Inferior parietal cortex (tissue), 1 donor: ENCODE results near the gene XCR1.
"Not testable (repeated sequence)": the region's sequence is repeated elsewhere in the genome, so short reads cannot be mapped to it uniquely, and the experiment has no call there.

Experiments used
- DNase-seq: peaks from one replicate; pipeline ENCODE4 v3.0.0-alpha.2; 2016; ENCODE audit errors: extremely low spot score

XCR1 gene

GRCh38 chr3:46027021-46027705 lies at the start of gene XCR1:
TSS of gene XCR1 (minus strand) at chr3:46027483. CDS start at chr3:46021947, 5,536 bp downstream.
- no peak for DNase-seq

GRCh38 chr3:46076606-46077005 lies 49.3 kb upstream of the XCR1 start:
- no peak for DNase-seq

GRCh38 chr3:46075816-46076215 lies 48.5 kb upstream of the XCR1 start:
- no peak for DNase-seq

GRCh38 chr3:46071222-46071858 lies 44.1 kb upstream of the XCR1 start:
- DNase-seq = no peak

GRCh38 chr3:46070595-46071093 lies 43.4 kb upstream of the XCR1 start:
- DNase-seq = no peak

GRCh38 chr3:46068501-46068900 lies 41.2 kb upstream of the XCR1 start:
- DNase-seq = no peak

GRCh38 chr3:46067401-46067800 lies 40.1 kb upstream of the XCR1 start:
- no peak for DNase-seq

- DNase-seq = no peak
Measured at GRCh38 chr3:46065750-46066256, 38.5 kb upstream of the XCR1 start.

- no peak for DNase-seq
Measured at GRCh38 chr3:46065294-46065705, 38.0 kb upstream of the XCR1 start.

GRCh38 chr3:46062679-46063078 lies 35.4 kb upstream of the XCR1 start:
- no peak for DNase-seq

- DNase-seq = no peak
Measured at GRCh38 chr3:46061887-46062286, 34.6 kb upstream of the XCR1 start.

GRCh38 chr3:46061108-46061720 lies 33.9 kb upstream of the XCR1 start:
- no peak for DNase-seq

GRCh38 chr3:46060551-46060950 lies 33.3 kb upstream of the XCR1 start:
- DNase-seq = no peak

- DNase-seq = no peak
Measured at GRCh38 chr3:46059432-46059831, 32.1 kb upstream of the XCR1 start.

- no peak for DNase-seq
Measured at GRCh38 chr3:46058981-46059380, 31.7 kb upstream of the XCR1 start.

- DNase-seq = no peak
Measured at GRCh38 chr3:46057716-46058115, 30.4 kb upstream of the XCR1 start.

GRCh38 chr3:46056686-46057085 lies 29.4 kb upstream of the XCR1 start:
- no peak for DNase-seq

GRCh38 chr3:46053761-46054515 lies 26.7 kb upstream of the XCR1 start:
- DNase-seq = not testable (repeated sequence)

GRCh38 chr3:46053265-46053664 lies 26.0 kb upstream of the XCR1 start:
- not testable (repeated sequence) for DNase-seq

- DNase-seq = no peak
Measured at GRCh38 chr3:46052531-46052930, 25.2 kb upstream of the XCR1 start.

- DNase-seq = no peak
Measured at GRCh38 chr3:46049093-46049492, 21.8 kb upstream of the XCR1 start.

GRCh38 chr3:46046231-46046630 lies 18.9 kb upstream of the XCR1 start:
- DNase-seq = not testable (repeated sequence)
